HG02623 (cell line): ENCODE measurements around the gene DAZAP2.
"Not testable (repeated sequence)": the region's sequence is repeated elsewhere in the genome, so short reads cannot be mapped to it uniquely, and the experiment has no call there.

ENCODE experiments used
- ATAC-seq: cut with Tn5 transposase; IDR thresholded peaks from one replicate; pipeline ENCODE4 v1.9.1; 2021; ENCODE audit warnings: moderate library complexity; ENCODE audit not compliant: unreplicated experiment

DAZAP2 gene

DNA sequence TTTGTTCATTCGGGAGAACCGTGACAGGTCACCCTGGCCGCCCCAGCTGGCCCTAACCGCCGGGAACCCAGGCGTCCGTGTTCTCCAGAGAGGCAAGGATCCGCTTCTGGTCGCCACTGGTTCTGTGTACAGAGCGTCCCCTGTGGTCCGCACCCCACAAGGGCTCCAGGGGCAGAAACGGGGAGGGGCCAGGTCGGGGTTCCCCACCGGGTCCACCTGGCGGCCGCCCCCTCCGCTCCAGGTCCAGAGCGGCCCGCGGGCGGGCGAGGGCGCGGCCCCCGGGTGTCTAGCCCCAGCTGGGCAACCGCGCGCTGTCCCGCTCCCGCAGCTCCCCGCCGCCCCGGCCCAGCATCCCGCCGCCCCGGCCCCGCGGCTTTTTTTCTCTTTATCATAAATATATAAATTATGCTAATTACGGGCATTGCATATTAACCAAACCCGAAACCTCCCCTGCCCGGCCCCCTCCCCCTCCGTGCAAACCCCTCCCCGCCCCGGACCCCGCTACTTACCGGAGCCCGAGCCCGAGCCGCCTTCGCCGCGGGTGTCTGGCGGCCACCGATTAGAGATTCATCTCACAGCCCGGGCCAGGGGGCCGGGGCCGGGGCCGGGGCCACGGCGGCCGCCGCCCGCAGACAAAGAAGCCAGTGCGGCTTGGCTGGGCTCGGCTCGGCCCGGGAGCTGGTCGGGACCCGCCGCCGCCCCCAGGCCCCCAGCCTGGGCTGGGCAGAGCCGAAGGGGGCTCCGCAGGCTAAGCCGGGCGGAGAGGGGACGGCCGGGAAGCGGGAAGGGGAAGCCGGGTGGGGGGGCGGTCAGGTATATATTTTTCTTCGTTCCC, 21.3 kb upstream of the DAZAP2 start:
- peak; percentile 42 for ATAC-seq

DNA sequence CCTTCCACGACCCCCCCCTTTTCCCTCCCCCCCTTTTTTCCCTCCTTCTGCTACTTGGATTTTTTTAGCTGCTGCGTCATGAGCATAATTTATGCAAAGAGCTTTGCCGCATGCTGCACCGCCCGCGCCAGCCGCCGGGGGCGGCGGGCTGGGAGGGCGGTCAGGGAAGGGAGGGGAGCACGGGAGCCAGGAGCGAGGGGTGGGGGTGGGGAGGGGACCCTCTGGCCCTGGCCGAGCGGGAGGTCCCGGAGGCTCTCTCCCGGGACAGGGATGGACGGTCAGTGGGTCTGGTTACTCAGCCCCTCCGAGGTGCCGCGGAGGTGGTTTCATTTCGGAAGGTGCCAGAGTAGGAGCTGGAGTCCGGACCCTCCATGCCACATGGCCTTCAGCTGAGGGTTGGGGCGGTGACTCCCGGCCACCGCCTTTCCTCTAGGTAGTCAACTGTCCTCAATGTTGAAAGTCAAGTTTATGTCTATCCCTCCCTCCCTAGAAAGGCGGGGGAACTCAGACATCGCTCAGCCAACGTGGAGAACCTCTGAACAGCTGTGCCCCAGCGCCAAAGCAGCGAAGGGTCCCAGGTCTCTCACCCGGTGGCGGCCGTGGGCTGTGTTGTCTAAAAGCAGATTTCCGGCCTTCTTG, 20.5 kb upstream of the DAZAP2 start, which contains the start of gene POU6F1:
Gene POU6F1, minus strand, starts transcription at position 95 of the 639 bp plus-strand sequence. CDS start 11,226 bp downstream, outside the sequence.
- ATAC-seq: peak; percentile 64

DNA sequence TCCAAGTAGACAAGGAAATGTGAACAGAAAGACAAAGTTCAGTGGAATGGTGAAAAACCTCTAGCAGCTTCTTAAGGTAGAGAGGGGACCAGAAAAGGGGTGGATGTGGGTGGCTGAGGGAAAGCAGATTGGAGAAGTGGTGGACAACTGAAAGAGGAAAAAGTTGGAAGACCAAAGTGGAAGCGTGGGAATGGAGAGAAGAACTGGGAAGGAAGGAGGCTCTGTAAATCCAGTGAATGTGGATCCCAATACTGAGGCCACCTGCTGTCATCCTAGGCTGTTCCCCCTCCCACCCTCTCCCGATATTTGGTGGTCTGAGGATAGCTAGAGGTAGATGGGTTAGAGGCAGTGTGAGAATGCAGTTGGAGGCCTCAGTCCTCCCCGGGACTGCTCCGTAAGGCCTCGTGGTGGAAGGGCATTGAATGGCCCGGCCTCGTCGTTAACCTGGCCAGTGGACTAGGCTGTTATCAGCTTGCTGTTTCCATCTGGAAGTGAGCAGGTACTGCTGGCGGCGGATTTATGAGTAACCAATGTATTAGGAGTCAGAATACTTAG, 19.9 kb upstream of the DAZAP2 start:
- ATAC-seq: no peak

DNA sequence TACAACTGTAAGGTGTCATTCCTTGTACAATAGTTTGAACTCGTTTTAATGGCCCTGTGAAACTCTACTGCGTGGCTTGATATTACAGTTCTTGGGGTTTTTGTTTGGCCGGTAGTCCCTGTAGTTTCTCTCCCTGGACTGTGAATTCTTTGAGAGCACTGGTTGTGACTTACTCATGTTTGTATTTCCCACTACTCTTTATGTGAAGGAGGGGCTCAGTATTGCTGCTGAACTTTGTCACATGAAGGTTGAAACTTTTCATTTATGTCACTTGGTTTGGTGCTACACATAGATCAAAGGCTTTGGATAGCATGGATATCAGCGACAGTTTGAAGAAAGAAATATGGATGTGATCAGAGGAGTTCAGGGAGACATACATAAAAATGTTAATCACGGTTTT, 19.3 kb upstream of the DAZAP2 start:
- ATAC-seq: no peak

DNA sequence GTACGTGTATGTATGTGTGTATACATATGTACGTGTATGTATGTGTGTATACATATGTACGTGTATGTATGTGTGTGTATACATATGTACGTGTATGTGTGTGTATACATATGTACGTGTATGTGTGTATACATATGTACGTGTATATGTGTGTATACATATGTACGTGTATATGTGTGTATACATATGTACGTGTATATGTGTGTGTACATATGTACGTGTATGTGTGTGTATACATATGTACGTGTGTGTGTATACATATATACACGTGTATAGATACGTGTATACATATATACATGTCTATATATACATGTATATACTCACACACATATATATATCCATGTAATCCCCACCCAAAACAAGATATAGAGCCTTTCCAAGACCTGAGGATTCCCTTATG, 18.8 kb upstream of the DAZAP2 start:
- ATAC-seq: not testable (repeated sequence)

DNA sequence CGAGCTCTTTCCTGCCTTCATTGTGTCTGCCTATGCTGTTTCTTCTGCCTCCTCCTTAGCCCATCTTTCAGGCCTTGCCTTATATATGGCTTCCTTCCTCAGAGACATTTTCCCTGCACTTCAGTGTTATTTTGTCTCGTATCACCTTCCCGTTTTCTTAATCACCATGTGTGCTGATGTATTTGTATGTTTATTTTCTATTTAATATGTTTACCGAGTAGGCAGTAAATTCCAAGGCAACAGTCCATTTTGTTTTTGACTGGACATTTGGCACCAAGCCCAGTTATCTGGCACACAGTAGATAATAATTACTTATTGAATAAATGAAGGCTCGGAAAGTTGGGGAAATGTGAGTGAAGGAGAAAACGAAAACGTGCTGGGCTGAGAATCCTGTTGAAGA, 16.2 kb upstream of the DAZAP2 start:
- no peak for ATAC-seq

DNA sequence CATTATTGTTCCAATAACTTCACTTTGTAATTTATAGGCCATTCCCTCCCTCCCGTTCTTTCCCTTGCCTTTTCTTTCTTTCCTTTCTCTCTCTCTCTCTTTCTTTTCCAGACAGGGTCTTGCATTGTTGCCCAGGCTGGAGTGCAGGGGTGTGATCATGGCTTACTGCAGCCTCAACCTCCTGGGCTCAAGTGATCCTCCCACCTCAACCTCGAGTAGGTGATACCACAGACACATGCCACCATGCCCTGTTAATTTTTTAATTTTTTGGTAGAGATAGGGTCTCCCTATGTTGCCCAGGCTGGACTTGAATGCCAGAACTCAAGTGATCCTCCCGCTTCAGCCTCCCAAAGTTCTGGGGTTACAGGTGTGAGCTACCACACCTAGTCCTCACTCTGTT, 14.0 kb upstream of the DAZAP2 start:
- no peak for ATAC-seq

DNA sequence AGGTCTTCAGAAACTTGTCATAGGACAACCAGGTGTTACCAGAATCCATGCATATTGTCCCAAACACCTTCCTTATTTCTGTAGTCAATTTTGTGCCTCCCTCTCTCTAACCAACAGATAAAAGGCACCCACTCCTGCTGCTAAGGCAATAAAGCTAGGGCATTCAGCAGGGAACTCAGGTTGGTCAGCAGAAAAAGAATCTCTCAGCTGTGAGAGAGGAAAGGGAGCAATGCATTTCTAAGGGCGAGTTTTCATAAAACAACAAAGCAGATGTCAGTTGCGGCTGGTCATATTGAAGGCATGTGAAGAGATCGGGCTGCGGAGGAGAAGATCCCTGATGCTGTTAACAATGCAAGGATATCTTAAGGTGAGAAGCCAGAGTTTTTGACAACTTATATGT, 13.4 kb upstream of the DAZAP2 start:
- no peak for ATAC-seq

DNA sequence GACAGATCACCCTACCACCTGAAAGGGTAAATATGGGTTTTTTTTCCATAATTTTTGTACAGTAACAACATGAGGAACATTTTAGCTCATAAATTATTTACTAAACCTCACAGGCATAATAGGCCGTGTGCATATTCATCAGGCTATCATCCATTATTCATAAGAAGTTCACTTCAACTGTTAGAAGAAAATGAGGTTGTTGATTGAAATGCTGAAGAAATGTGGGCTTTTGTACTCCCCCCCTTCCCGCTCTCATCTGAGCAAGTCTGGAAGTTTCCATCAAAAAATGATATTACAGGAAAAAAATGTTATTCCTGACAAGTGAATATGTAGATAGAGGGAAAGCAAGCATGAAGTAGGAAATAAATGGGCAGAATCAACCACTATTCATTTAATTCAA, 12.9 kb upstream of the DAZAP2 start:
- ATAC-seq: no peak

DNA sequence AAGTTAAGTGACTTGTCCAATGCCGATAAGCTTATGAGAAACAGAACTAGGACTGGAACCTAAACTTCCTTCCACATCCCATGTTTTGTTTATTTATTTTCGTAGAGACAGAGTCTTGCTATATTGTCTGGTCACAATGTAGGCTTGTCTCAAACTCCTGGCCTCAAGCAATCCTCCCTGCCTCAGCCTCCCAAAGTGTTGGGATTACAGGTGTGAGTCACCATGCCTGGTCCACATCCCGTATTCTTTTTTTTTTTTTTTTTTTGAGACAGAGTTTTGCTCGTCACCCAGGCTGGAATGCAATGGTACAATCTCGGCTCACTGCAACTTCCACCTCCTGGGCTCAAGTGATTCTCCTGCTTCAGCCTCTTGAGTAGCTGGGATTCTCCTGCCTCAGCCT, 11.5 kb upstream of the DAZAP2 start:
- not testable (repeated sequence) for ATAC-seq

DNA sequence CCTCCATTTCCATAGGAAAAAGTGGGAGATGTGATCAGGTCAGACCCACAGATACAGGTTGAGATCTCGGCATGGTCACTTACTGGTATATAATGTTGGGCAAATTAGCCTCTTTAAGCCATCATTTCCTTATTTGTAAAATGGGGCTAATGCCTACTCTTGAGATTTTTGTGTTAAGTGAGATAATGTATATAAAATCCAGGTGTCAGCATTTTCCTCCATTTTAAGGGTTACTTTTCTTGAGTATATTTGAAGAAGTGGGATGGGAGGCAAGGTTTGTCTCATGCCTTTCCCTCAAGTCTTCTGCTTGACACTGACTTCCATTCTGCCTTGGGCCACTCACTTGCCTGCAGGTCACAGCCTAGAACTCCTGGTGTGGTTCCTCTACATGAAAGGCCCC, 10.7 kb upstream of the DAZAP2 start:
- ATAC-seq: no peak

DNA sequence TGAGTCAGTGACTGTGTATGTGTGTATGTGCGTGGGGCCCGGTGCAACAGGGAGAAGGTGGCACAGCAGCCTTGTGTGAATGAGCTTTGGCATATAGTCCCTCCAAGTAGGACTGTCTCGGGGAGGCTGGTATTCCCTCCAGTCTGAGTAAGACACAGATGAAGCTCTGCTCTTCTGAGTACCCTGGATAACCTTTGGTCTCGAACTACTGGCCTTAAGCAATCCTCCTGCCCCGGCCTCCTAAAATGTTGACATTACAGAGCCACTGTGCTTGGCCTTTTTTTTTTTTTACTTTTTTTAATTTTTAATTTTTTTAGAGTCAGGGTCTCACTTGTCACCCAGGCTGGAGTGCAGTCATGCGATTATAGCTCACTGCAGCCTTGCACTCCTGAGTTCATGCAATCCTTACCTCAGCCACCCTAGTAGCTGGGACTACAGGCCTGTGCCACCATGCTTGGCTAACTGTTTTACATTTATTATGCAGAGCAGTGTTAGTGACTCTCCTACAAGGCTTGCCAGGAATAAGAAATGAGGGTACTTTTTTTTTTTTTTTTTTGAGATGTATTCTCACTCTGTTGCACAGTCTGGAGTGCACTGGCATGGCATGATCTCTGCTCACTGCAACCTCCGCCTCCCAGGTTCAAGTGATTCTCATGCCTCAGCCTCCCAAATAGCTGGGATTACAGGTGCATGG, 9.4 kb upstream of the DAZAP2 start:
- ATAC-seq: no peak

DNA sequence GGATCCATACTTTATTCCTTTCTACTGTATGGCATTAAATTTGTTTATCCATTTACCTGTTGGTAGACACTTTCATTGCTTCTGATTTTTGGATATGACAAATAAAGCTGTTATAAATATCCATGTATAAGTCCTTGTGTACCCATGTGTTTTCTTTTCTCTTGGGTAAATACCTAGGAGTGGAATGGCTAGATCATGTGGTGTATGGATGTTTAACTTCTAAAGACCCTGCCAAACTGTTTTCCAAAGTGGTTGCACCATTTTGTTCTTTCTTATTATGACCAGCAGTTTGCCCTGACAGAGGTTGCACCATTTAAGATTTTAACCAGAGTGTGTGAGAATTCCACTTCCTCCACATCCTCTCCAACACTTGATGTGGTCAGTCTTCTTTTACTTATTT, 6.0 kb upstream of the DAZAP2 start:
- no peak for ATAC-seq

DNA sequence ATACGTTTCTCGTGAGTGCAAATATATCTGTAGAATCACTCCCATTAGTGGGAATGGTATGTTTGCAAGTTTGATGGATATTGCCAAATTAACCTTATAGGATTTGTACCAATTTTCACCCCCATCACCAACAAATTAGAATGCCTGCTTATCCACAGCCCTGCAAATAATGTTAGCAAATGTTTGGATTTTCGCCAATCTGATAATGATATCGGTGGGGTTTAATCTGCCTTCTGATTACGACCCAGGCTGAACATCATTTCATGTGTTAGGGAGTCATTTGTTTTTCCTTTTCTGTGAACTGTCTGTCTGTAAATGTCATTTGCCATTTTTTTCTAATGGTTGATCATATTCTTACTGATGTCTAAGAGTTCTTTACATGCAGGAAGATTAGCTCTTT, 4.1 kb upstream of the DAZAP2 start:
- no peak for ATAC-seq

DNA sequence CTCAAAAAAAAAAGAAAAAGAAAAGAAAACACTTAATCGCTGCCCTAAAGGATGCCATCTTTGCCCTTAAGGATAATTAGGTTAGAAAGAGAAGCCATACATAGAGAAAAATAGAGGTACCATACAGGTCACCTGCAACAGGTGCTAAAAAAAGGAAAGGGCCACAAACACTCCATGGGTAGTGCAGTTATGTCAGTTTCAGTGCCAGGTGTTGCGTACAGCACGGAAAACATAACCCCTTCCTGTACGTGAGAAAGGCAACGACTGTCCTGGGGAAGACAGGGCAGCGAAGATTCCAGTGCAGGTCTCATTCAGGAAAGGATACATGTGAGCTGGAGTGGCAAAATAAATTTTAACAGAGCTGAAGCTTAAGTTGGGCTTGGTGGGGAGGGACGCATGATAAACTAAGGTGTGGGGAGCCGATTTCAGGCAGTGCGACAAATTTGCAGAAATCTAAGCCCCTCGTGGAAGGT, 553 bp upstream of the DAZAP2 start:
- ATAC-seq: no peak

DNA sequence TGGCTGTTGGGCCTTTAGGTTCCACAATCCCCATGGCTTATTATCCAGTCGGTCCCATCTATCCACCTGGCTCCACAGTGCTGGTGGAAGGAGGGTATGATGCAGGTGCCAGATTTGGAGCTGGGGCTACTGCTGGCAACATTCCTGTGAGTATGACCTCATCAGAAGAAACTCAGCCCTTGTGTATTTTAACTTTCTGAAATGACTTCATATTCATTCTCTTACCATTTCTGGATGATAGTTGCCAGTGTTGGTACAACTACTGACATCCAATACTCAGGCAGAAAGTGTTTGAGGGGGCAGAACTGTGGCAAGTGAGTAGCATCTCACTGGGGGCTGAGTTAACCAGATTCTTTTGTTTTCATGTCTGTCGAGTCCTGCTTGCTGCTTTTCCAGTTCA, 2.3 kb downstream of the DAZAP2 start:
- no peak for ATAC-seq

DNA sequence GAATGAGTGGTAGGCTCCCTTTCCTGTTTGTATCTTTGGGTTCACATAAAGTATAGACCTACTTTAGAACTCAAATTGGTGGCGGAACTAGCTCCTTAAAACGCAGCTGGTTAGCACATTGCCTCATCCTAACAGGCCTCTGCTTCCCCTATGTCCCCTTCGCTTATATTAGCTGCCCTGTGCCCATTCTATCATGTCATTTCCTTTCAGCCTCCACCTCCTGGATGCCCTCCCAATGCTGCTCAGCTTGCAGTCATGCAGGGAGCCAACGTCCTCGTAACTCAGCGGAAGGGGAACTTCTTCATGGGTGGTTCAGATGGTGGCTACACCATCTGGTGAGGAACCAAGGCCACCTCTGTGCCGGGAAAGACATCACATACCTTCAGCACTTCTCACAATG, 3.5 kb downstream of the DAZAP2 start:
- no peak for ATAC-seq

DNA sequence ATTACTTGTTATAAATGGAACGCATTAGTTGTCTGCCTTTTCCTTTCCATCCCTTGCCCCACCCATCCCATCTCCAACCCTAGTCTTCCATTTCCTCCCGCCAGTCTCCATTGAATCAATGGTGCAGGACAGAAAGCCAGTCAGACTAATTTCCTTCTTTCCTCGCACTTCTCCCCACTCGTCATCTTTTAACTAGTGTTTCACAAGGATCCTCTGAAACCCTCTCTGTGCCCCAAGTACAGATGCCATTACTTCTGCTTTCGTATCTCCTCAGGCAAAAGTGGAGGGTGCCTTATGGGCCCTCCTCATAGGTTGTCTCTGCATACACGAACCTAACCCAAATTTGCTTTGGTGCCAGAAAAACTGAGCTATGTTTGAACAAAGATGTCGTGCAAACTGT, 4.2 kb downstream of the DAZAP2 start:
- no peak for ATAC-seq

DNA sequence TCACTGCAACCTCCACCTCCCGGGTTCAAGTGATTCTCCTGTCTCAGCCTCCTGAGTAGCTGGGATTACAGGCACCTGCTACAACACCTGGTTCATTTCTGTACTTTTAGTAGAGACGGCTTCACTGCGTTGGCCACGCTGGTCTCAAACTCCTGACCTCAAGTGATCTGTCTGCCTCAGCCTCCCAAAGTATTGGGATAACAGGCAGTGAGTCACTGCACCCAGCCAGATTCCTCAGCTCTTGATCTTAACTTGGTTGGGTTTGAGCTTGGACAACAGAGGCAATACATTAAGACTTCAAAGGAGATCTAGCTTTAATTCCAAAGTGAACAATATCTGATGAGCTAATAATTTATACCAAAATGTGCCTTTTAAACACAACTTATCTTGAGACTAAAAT, 5.6 kb downstream of the DAZAP2 start:
- ATAC-seq: no peak

DNA sequence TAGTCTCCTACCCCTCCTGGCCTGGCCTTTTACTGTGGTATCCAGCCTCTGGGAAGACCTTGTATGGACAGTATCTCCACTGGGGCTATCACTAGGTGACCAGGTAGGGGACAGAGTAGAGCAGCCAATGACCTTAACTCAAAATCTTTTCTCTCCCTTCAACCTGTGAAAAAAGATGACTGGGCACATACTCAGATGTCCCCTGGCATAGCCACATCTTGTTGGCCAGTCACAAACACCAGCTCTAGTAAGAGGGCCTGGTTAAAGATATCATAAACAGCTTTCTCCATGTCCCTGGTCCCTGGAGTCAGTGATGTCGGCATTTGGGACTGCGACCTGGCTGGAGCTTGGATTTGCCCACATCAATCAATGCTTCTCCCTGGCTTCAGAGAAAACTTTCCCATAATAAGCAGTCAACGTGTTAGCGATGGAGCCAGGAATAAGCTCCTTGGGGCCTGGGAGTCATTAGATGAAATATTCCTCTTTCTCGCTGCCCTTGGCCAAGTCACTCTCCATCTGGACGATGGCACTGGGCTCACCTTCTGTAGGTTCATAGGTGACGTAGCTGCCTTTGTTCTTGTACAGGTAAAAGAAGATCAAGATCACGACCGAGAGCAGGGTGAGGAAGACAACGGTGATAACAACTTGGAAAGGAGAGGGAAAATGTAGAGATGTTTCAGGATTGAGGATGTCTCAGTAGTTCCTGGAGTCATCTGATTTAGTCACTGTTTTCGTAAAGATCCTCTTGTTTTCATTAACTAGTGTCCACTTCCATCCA, 7.0 kb downstream of the DAZAP2 start:
- ATAC-seq: no peak
